Hepatocyte (in vitro differentiated cells): ENCODE data around the gene ZFPM1. TPM values are rescaled to one million over a fixed set of nuclear protein-coding genes. Genes with fewer than 3 reads are reported as not detected.

Experiments used
- DNase-seq: peaks from one replicate; pipeline ENCODE4 v3.0.0-alpha.2; 2016; ENCODE audit warnings: low spot score
- H2AFZ ChIP-seq: fragments of 200-600 bp; sonication (generic); 2 replicates; pipeline ENCODE4 v1.6.0; 2016; ENCODE audit warnings: antibody characterized with exemption, mild to moderate bottlenecking
- H3K27ac ChIP-seq: fragments of 200-600 bp; sonication (generic); 2 replicates; pipeline ENCODE4 v1.5.1; 2016; ENCODE audit warnings: mild to moderate bottlenecking
- H3K27me3 ChIP-seq: fragments of 200-600 bp; sonication (generic); 2 replicates; pipeline ENCODE4 v1.6.1; 2016
- H3K36me3 ChIP-seq: fragments of 200-600 bp; sonication (generic); replicated peaks from 2 replicates; pipeline ENCODE4 v1.5.1; 2016; ENCODE audit warnings: low read depth; ENCODE audit not compliant: insufficient read depth
- H3K4me1 ChIP-seq: fragments of 200-600 bp; sonication (generic); 2 replicates; pipeline ENCODE4 v1.5.1; 2016; ENCODE audit warnings: mild to moderate bottlenecking, moderate library complexity; ENCODE audit not compliant: insufficient read depth
- H3K4me2 ChIP-seq: fragments of 200-600 bp; sonication (generic); 2 replicates; pipeline ENCODE4 v1.6.0; 2016
- H3K4me3 ChIP-seq: fragments of 200-600 bp; sonication (generic); 2 replicates; pipeline ENCODE4 v1.5.1; 2016; ENCODE audit warnings: mild to moderate bottlenecking
- H3K79me2 ChIP-seq: fragments of 200-600 bp; sonication (generic); 2 replicates; pipeline ENCODE4 v1.6.0; 2017; ENCODE audit warnings: mild to moderate bottlenecking
- H3K9me2 ChIP-seq: fragments of 200-600 bp; sonication (generic); replicated peaks from 2 replicates; pipeline ENCODE4 v1.6.0; 2017; ENCODE audit warnings: mild to moderate bottlenecking; ENCODE audit not compliant: insufficient read depth
- H3K9me3 ChIP-seq: fragments of 200-600 bp; sonication (generic); 2 replicates; pipeline ENCODE4 v1.5.1; 2016; ENCODE audit warnings: low read depth, mild to moderate bottlenecking
- H4K20me1 ChIP-seq: fragments of 200-600 bp; sonication (generic); 2 replicates; pipeline ENCODE4 v1.6.0; 2016; ENCODE audit warnings: mild to moderate bottlenecking; ENCODE audit not compliant: insufficient read depth, poor library complexity, severe bottlenecking
- CTCF ChIP-seq: fragments of 200-600 bp; sonication (generic); IDR thresholded peaks from 2 replicates; pipeline ENCODE4 v1.5.1; 2016; ENCODE audit warnings: antibody characterized with exemption, mild to moderate bottlenecking; ENCODE audit not compliant: poor library complexity
- EZH2 ChIP-seq: fragments of 200-600 bp; sonication (generic); IDR thresholded peaks from 2 replicates; pipeline ENCODE4 v1.6.1; 2016; ENCODE audit warnings: antibody characterized with exemption, mild to moderate bottlenecking, borderline replicate concordance
- EZH2phosphoT487 ChIP-seq: fragments of 200-600 bp; sonication (generic); IDR thresholded peaks from one replicate; pipeline ENCODE4 v1.6.1; 2018; ENCODE audit warnings: antibody characterized with exemption, mild to moderate bottlenecking, low read depth, moderate library complexity; ENCODE audit not compliant: unreplicated experiment, severe bottlenecking
- WGBS: methylation state at CpG from one replicate; pipeline ENCODE4 v1.1.6; 2016; ENCODE audit warnings: low lambda C conversion rate; ENCODE audit errors: missing lambda C conversion rate; 5-methylcytosine and 5-hydroxymethylcytosine counted together
- polyA plus RNA-seq: library from polyadenylated mRNA; unstranded; fragments of >200 nt; fragmentation: Nextera tagmentation; extraction: Ambion mirVana; gene quantifications from 2 replicates; pipeline ENCODE4 v1.2.1, GENCODE V29; 2016
- total RNA-seq: library from RNA; depleted of rRNA; stranded (reverse); fragments of >200 nt; gene quantifications from 2 replicates; pipeline ENCODE4 v1.2.3, GENCODE V29; 2014

ZFPM1 gene
- total and polyA plus RNA-seq, 2 experiments from 2014 or later, result 4.1 to 11.9 TPM

- no peak overlapping the region for H3K4me3 ChIP-seq
- H3K27ac ChIP-seq, result no peak overlapping the region
- no peaks in the 10 kb centered on the region for H4K20me1 ChIP-seq
- H3K79me2 ChIP-seq, result no peaks in the 10 kb centered on the region
- TF ChIP-seq EZH2phosphoT487 (no peak), CTCF (no peak), EZH2 (no peak)
- H3K27me3 ChIP-seq, result no peaks in the 10 kb centered on the region
- no peaks in the 10 kb centered on the region for H3K9me3 ChIP-seq
- no peak overlapping the region for H3K4me2 ChIP-seq
- H3K9me2 ChIP-seq, result no peaks in the 10 kb centered on the region
- H3K36me3 ChIP-seq, result no peaks in the 10 kb centered on the region
- 84% methylated on average over 18 of the region's 24 CpGs for WGBS
- H2AFZ ChIP-seq, result no peak overlapping the region
- no peak for DNase-seq
- no peaks in the 10 kb centered on the region for H3K4me1 ChIP-seq
Observed at GRCh38 chr16:88440686-88441405, 12.2 kb upstream of the ZFPM1 start.

GRCh38 chr16:88441460-88441859 lies 11.6 kb upstream of the ZFPM1 start:
- no peaks in the 10 kb centered on the region for H3K27me3 ChIP-seq
- TF ChIP-seq EZH2phosphoT487 (no peak), EZH2 (no peak), CTCF (no peak)
- no peaks in the 10 kb centered on the region for H4K20me1 ChIP-seq
- no peak overlapping the region for H3K4me2 ChIP-seq
- no peaks in the 10 kb centered on the region for H3K4me1 ChIP-seq
- H3K36me3 ChIP-seq, result no peaks in the 10 kb centered on the region
- no peak for DNase-seq
- no peak overlapping the region for H3K27ac ChIP-seq
- no peaks in the 10 kb centered on the region for H3K9me2 ChIP-seq
- H2AFZ ChIP-seq, result no peak overlapping the region
- 94% methylated on average over 14 of the region's 14 CpGs for WGBS
- no peak overlapping the region for H3K4me3 ChIP-seq
- H3K79me2 ChIP-seq, result no peaks in the 10 kb centered on the region
- no peaks in the 10 kb centered on the region for H3K9me3 ChIP-seq

- Histone ChIP-seq H3K4me2 (no peak overlapping the region), H3K9me3 (no peaks in the 10 kb centered on the region), H3K27me3 (no peaks in the 10 kb centered on the region), H3K4me1 (no peaks in the 10 kb centered on the region), H3K79me2 (no peaks in the 10 kb centered on the region), H3K9me2 (no peaks in the 10 kb centered on the region), H3K36me3 (no peaks in the 10 kb centered on the region), H3K27ac (no peak overlapping the region), H4K20me1 (no peaks in the 10 kb centered on the region), H3K4me3 (no peak overlapping the region), H2AFZ (no peak overlapping the region)
- TF ChIP-seq CTCF (no peak), EZH2phosphoT487 (no peak), EZH2 (no peak)
- no peak for DNase-seq
- WGBS, result 83% methylated on average over 9 of the region's 9 CpGs
Observed at GRCh38 chr16:88442383-88442726, 10.7 kb upstream of the ZFPM1 start.
